Pancreas (tissue), 10 donors: ENCODE results near the gene POR. TPM values are rescaled to one million over a fixed set of nuclear protein-coding genes. Genes with fewer than 3 reads are reported as not detected.
A peak's percentile ranks its signal among the peaks of the same experiment; 100 is the strongest.

ENCODE experiments used
- ATAC-seq, 4 donors: fragments of 200-7000 bp; cut with Tn5 transposase; one replicate each; pipeline versions ENCODE4 v1.8.0 to v1.9.1; 2020; ENCODE audit warnings: mild to moderate bottlenecking in 4 of 4, moderate library complexity in 4 of 4
- DNase-seq, 6 donors: peaks; one replicate each; pipeline ENCODE4 v3.0.0-alpha.2; 2020
- FAIRE-seq: peaks from 2 replicates; lab custom pipeline; 2012; peaks lifted over from hg19 to GRCh38; lab: Jason Lieb, UNC
- H3K27ac ChIP-seq, 4 donors: fragments of 200-600 bp; sonication (generic); 1 replicate in 3 of 4; 2 replicates in 1 of 4; pipeline versions ENCODE4 v1.5.0 to v1.8.0; 2020
- H3K27me3 ChIP-seq, 4 donors: fragments of 200-600 bp; one replicate each; pipeline ENCODE4 v1.8.0; 2021
- H3K36me3 ChIP-seq, 3 donors: fragments of 200-600 bp; sonication (generic) in 1 of 3; one replicate each; pipeline versions ENCODE4 v1.5.0 to v1.8.0; 2020 to 2021
- H3K4me1 ChIP-seq, 3 donors: fragments of 200-600 bp; one replicate each; pipeline ENCODE4 v1.8.0; 2021
- H3K4me3 ChIP-seq, 4 donors: fragments of 200-600 bp; sonication (generic) in 2 of 4; one replicate each; pipeline versions ENCODE4 v1.5.0 to v1.8.0; 2020 to 2021
- H3K9me3 ChIP-seq, 4 donors: fragments of 200-600 bp; one replicate each; pipeline ENCODE4 v1.8.0; 2021
- WGBS, 2 donors: extraction: QIAGEN DNeasy Blood & Tissue Kit; methylation state at CpG; one replicate each; pipeline ENCODE4 v1.1.7; 2013; 5-methylcytosine and 5-hydroxymethylcytosine counted together
- intact Hi-C, 3 donors: fragments of 100-400 bp; cut with DNase I; formaldehyde crosslinking; loops; one replicate each; pipeline versions ENCODE4 v1.11.1 to v1.14.2; 2022
- polyA plus RNA-seq, 2 donors: library from polyadenylated mRNA; stranded (reverse); fragments of 200-250 nt; gene quantifications; one replicate each; pipeline ENCODE4 v1.2.3, GENCODE V29; 2013
- total RNA-seq, 6 donors: library from RNA; stranded (reverse); fragmentation: NEBNext Ultra II Directional in 4 of 6; extraction: Animal tissue kit (Norgen Biotek cat#: 25700) in 4 of 6; gene quantifications; one replicate each; pipeline versions ENCODE4 v1.2.1 to v1.2.4, GENCODE V29; 2021 to 2023
- TF ChIP-seq, protein P1 (sequence below), 4 donors: fragments of 200-600 bp; sonication (generic) in 3 of 4; IDR thresholded peaks; one replicate each; pipeline versions ENCODE4 v1.5.0 to v1.8.0; 2021; ENCODE audit warnings: antibody characterized with exemption in 4 of 4
- donor health status: healthy with polysubstance abuse.
- donor health status: DM: no; HTN: no; CAD: no; lungs with moderate emphysema.
- donor health status: DM: no; HTN: no; CAD: no.
- donor health status: control.
- donor health status: control.
- donor health status: Bipolar disorder and iron deficiency.
- donor health status: DM: yes; HTN: yes; CAD: no.
- donor health status: DM: no; HTN: no; CAD: no.
- donor health status: DM: no; HTN: no; CAD: no.
- donor health status: DM: yes; HTN: yes; CAD: no.

POR gene
- total and polyA plus RNA-seq, 8 donors, result 29.7 to 99.0 (median 43.6) TPM

- intact Hi-C loops, result no loop called here
- no peaks in the 10 kb centered on the region for H3K36me3 ChIP-seq
- FAIRE-seq, result no peak
- peaks cover 0 to 9% (median 0%) of the 10 kb centered on the region in 3 donors for H3K4me1 ChIP-seq
- peak overlapping the region; percentile 60 to 92 (median 76) for H3K4me3 ChIP-seq
- peak overlapping the region; percentile 83 to 91 (median 87) for H3K27ac ChIP-seq
- TF ChIP-seq, protein P1, sequence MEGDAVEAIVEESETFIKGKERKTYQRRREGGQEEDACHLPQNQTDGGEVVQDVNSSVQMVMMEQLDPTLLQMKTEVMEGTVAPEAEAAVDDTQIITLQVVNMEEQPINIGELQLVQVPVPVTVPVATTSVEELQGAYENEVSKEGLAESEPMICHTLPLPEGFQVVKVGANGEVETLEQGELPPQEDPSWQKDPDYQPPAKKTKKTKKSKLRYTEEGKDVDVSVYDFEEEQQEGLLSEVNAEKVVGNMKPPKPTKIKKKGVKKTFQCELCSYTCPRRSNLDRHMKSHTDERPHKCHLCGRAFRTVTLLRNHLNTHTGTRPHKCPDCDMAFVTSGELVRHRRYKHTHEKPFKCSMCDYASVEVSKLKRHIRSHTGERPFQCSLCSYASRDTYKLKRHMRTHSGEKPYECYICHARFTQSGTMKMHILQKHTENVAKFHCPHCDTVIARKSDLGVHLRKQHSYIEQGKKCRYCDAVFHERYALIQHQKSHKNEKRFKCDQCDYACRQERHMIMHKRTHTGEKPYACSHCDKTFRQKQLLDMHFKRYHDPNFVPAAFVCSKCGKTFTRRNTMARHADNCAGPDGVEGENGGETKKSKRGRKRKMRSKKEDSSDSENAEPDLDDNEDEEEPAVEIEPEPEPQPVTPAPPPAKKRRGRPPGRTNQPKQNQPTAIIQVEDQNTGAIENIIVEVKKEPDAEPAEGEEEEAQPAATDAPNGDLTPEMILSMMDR (IDR thresholded peaks at IDR 0.05), result no peak
- ATAC-seq, result peak; percentile 35 to 46 (median 45)
- WGBS, 2 donors, result 2% methylated on average over 38 to 40 of the region's 40 CpGs
- no peaks in the 10 kb centered on the region for H3K27me3 ChIP-seq
- peak; percentile 52 to 87 (median 68) for DNase-seq
- H3K9me3 ChIP-seq, result no peaks in the 10 kb centered on the region
Observed at GRCh38 chr7:75993689-75994387, 78.9 kb downstream of the POR start.

- Histone ChIP-seq H3K4me1 (peaks cover 0 to 9% (median 0%) of the 10 kb centered on the region in 3 donors), H3K36me3 (no peaks in the 10 kb centered on the region), H3K27ac (peak within 1 kb of the TSS; percentile 83 to 91 (median 87)), H3K27me3 (no peaks in the 10 kb centered on the region), H3K9me3 (no peaks in the 10 kb centered on the region), H3K4me3 (peak within 1 kb of the TSS; percentile 60 to 92 (median 76))
- WGBS, 2 donors, result 1% methylated on average over 32 to 51 of the region's 51 CpGs
- FAIRE-seq (no peak), ATAC-seq (peak; percentile 94 to 97 (median 94)), DNase-seq (peak; percentile 95 to 99 (median 97))
- TF ChIP-seq, protein P1 (IDR thresholded peaks at IDR 0.05), result no peak
- intact Hi-C loops, result no loop called here
Observed at GRCh38 chr7:75994388-75995051, 79.6 kb downstream of the POR start, which contains the start of gene TMEM120A. Gene TMEM120A (minus strand): TSS chr7:75994595. CDS start chr7:75994570, 25 bp downstream.

- no peak for FAIRE-seq
- TF ChIP-seq, protein P1 (IDR thresholded peaks at IDR 0.05), result no peak
- intact Hi-C loops, result no loop called here
- ATAC-seq, result peak in 2 of 4 donors; percentile 0 to 1
- peak in 1 of 6 donors; percentile 17 for DNase-seq
- Histone ChIP-seq H3K36me3 (no peaks in the 10 kb centered on the region), H3K27ac (peak overlapping the region; percentile 83 to 91 (median 87)), H3K4me3 (peak overlapping the region in 2 of 4 donors; percentile 73 to 92), H3K27me3 (no peaks in the 10 kb centered on the region), H3K4me1 (peaks cover 0 to 5% (median 0%) of the 10 kb centered on the region in 3 donors), H3K9me3 (no peaks in the 10 kb centered on the region)
- 49 to 50% methylated on average over 11 of the region's 11 CpGs for WGBS, 2 donors
Observed at GRCh38 chr7:75995052-75995471, 80.1 kb downstream of the POR start.

GRCh38 chr7:75995996-75996395 is 81.0 kb downstream of the POR start:
- H3K27ac ChIP-seq, result no peak overlapping the region
- ATAC-seq (no peak), FAIRE-seq (no peak), DNase-seq (peak in 1 of 6 donors; percentile 51)
- no peaks in the 10 kb centered on the region for H3K36me3 ChIP-seq
- intact Hi-C loops, result no loop called here
- H3K27me3 ChIP-seq, result no peaks in the 10 kb centered on the region
- 99 to 100% methylated on average over 5 of the region's 5 CpGs for WGBS, 2 donors
- no peaks in the 10 kb centered on the region for H3K9me3 ChIP-seq
- peaks cover 0 to 5% (median 0%) of the 10 kb centered on the region in 3 donors for H3K4me1 ChIP-seq
- no peak overlapping the region for H3K4me3 ChIP-seq
- TF ChIP-seq, protein P1 (IDR thresholded peaks at IDR 0.05), result no peak
